Erythroblast (primary cell): ENCODE results near the gene TENM4.
"Not testable (repeated sequence)": the region's sequence is repeated elsewhere in the genome, so short reads cannot be mapped to it uniquely, and the experiment has no call there.

Experiments
- DNase-seq, 2 experiments: peaks; one replicate each; lab custom pipeline; 2025; lab: John Stamatoyannopoulos, UW
- GATA1 ChIP-seq: IDR thresholded peaks from 2 replicates; pipeline ENCODE4 v1.6.1; 2011; ENCODE audit warnings: low read depth, mild to moderate bottlenecking, control low read depth, low read length, moderate library complexity
- POLR2A ChIP-seq: IDR thresholded peaks from 2 replicates; pipeline ENCODE4 v1.6.1; 2011; ENCODE audit warnings: mild to moderate bottlenecking, low read length

The TENM4 gene

DNA sequence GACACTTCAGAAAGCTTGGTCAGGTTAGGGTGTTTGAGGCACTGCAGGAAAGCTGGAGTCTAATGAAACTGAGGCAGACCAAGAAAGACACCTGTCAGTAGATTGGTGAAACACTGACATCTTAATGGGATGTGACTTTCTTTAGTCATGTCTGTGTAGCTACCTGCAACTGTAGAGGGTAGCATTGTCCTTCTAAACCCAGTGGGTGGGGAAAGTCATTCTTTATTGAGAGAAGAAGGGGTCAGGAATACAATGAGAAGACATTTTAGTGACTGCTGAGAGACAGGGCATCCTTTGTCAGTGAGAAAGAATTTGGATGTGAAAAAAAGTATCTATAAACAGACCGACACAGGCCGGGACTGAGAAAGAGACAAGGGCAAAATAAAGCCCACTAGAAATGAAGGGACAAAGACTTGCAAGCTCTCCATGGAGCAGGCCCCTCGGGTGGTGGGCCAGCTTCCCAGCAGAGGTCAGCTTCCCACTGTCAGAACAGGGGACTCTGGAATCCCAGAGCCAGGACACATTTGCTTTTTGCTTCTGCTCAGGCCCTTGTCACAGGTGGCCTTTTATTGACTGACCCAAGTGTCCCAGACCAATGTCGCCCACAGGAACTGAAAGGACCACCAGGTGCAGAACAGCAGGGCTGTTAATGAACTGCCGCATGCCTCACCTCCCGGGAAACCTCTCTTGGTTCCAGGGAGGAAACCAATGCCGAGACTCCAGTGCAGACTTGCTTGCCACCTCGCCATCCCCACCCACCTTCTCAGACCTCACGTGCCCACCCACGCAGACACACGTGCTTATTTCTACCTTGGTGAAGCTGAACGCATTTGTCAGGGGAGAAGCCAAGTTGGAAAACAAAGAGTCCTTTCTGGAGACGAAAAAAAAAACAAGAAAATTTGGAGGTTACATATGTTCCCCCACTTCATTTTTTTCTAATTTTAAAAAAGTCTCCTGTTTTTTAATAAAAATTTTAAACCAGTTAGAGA is 212.8 kb downstream of the TENM4 start:
- no peak for TF ChIP-seq GATA1
- no peak for TF ChIP-seq POLR2A
- DNase-seq = no peak

DNA sequence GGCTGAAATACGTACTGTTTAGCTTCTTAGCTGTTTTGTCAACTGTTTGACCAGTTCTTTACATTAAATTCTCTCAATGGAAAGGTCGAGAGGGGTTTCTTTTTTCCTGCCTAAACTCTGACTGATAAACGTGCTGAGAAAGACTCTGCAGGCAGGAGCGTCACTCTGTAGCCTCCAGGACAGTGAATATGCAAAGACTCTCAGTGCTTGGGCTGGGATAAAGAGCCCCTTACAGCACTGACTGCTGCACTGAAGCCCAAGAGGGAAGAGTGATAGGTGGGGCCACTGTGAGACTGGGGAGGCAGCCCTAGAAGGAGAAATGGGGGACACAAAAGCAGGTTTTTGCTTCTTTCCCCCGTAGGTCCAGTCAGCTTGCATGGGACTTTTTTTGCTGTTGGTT is 213.5 kb downstream of the TENM4 start:
- TF ChIP-seq POLR2A (no peak), GATA1 (no peak)

DNA sequence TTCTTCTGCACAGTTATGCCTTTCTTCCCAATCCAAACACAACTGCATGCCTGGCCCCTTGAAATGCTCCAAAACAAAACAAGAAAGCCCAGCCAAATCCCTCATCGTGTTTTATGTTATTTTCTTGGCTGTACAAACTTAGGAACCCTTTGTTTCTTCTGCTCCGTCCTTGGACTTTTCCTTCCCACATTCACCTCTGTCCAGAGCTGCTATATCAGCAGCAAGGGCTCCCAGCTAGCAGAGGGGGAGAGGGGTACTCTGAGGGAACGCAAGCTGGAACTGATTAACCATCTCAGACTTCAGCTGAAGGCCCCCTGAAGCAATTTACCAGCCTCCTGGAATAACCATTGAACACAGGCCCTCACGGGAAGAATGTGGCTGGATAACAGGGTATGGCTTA is 214.7 kb downstream of the TENM4 start:
- no peak for TF ChIP-seq GATA1
- TF ChIP-seq POLR2A = no peak
- no peak for DNase-seq

More for the DNA sequence above, 213.5 kb downstream of the TENM4 start:
- DNase-seq = no peak

DNA sequence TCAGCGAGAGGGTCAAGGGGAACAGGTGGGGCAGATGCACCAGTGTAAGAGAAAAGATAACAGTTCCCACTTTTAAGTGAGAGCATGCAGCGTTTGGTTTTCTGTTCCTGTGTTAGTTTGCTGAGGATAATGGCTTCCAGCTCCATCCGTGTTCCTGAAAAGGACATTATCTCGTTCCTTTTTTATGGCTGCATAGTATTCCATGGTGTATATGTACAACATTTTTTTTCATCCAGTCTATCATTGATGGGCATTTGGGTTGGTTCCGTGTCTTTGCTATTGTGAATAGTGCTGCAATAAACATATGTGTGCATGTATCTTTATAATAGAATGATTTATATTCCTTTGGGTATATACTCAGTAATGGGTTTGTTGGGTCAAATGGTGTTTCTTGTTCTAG is 218.7 kb downstream of the TENM4 start:
- not testable (repeated sequence) for DNase-seq

DNA sequence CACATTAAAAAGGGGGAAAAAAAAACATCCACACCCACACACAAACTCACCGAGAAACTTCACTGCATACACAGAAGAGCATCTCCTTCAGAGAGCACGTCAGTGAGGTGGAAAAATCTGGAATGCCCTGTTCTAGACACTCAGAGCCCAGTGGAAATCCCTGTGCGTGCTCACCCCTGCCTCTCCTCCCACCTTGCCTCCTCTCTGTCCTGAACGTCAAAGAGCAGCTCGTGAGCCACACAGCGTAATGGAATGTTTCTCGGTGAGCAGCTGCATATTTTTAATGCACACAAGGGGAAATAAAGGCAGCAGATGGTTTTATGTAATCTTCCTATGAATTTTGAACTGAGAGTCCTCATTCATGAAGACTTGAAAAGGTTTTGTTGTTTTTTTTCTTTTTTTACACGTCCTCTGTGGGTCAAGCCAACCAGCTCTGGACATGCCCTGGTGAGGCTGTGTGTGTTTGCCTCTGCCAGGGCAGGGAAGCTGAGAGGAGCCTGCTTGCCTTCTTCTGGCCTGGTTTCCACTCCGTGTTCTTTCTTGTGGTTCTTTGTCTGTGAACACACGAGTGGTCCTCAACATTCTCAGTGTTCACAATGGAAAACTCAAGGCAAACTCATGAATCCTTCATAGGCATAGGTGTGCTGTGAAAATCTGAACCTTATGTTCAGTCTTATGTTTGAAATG is 219.2 kb downstream of the TENM4 start:
- no peak for TF ChIP-seq POLR2A
- no peak for DNase-seq

DNA sequence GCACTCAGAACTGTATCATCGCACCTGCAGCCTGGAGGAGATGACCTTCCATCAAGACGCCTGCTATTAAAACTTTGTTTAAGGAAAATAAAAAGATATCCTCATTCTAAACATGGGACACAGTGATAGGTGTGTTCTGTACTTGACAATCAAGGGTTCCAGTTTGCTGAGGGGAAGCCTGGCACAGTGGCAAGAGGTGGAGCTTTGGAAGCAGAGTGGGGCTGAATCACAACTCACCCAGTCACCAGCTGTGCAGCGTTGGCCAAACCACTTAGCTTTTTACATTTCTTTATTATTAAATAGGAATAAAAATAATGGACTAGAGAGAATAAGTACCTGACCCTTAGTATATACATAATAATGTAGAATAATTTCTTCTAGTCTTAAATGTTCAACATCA is 220.7 kb downstream of the TENM4 start:
- DNase-seq = no peak
- no peak for TF ChIP-seq GATA1
- TF ChIP-seq POLR2A = no peak

DNA sequence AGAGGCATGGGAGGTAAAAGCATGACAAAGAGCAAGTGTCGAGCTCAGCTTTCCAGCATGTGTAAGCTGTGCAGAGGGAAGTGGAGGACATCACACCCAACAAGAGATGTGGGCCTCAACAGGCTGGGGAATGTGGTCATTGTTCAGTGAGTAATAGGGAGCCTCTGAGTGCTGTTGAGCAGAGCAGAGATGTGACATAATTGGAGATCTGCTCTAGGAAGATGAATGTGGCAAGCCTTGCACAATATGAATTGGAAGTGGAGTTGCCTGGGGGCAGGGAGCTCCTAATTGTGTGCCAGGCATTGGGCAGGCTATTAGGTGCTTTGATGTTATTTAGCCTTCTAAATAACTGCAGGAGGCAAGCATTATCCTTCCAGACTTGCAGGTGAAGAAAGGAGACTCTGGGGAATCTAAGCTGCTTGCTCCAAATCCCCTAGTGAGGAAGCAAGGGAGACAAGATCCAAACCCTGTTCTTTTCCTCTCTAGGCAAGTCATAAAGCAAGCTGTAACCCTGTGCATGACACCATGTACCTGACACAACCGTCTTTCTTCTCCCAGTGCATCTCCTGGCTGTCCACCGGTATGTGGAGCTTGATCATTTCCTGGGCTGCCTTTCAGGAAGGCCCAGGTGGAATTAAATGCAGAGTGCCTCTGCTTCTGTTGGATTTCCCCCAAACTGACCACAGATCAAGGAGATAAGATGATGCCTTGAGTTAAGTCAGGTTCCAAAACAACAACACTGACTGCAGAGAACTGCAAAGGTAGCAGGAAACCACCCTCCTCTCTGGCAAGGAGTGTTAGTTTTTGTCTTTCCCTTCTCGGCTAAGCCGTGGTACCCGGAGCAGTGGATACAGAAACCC is 221.4 kb downstream of the TENM4 start:
- no peak for DNase-seq
- TF ChIP-seq GATA1 = no peak
- TF ChIP-seq POLR2A = no peak

DNA sequence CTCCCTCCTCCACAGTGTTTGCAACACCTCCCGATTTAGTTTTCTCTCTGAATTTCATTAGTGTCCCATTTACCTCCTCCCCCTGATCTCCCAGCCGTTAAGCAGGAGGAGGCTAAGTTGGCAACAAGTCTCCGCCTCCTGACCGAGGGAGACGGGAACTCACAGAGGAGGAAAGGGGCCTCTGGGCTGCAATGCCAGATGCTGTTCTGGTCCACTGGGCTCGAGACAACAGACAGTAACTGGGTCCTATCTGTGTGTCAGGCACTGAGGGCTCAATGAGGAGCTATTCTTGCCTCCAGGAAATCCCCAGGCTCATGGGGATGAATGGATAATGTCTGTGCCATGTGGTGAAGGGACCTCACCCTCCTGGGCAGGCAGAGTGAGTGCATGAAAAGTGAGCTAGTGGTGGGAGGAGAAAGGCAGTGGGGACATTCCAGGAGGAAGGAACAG is 228.1 kb downstream of the TENM4 start:
- no peak for DNase-seq
- TF ChIP-seq GATA1 = no peak
- TF ChIP-seq POLR2A = no peak

DNA sequence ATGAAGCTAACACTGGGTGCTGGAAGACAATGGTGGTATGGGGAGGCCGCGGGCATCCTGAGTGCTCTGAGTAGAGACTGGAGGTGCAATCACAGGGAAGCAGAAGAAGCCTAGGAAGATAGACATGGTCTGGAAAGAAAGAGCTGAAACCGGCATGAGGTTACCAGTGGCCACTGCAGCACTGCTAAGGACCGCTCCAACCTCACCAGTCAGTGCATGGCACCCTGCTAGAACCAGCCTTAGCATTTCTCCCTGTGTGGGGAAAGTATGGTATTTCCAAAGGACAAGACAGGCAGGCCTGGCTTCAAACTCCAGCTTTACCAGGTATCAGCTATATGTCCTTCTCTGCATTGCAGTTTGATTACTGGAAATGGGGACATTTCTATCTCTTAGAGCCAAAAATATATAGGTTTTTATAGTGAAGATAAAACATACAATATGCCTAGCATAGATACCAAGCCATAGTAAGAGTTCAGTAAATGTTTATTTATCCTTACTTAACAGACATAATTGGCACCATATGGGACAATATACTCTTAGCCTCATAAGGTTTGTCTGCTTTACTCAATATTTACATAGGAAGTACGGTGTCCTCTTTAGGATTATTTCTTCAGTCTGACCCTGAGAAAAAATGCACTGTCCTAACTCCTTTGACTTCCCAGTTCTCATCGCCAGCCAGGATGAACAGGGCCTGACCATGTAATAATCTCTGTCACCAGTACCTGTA is 231.1 kb downstream of the TENM4 start:
- TF ChIP-seq POLR2A = no peak
- no peak for TF ChIP-seq GATA1
- no peak for DNase-seq

DNA sequence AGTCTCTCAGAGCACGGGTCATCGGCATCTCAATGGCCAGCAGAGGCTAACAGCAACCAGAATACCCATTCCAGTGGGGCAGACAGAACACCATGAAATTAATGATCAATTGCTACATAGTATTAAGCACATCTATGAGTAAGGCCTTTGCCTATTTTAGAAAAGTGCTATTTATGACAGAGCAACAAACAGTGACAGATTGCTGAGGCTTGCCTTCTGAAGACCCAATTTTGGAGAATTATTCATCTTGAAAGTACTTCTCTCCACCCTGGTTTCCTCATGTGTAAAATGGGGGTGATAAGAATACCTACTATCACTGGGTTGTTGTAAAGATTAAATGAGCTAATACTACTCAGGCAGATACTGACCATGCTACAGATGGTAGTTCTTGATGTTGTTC is 232.7 kb downstream of the TENM4 start:
- TF ChIP-seq GATA1 (no peak), POLR2A (no peak)
- DNase-seq = no peak

DNA sequence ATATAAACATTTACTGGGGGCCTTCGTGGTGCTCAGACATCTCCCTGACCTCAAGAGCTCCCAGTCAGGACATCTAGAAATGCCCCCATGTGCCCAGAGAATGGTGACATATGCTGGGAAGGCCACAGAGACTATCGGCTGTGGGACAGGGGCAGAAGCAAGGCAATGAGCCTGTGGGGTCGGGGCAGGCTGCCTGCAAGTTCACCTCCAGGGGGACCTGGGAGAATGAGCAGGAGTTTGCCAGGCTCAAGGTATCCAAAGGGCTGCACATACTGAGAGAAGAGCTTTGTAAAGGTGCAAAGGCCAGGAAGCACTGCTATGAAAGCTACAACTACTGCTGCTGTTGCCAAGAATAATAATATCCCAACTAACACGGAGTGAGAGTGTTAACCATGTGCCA is 233.9 kb downstream of the TENM4 start:
- TF ChIP-seq POLR2A = no peak
- TF ChIP-seq GATA1 = no peak

DNA sequence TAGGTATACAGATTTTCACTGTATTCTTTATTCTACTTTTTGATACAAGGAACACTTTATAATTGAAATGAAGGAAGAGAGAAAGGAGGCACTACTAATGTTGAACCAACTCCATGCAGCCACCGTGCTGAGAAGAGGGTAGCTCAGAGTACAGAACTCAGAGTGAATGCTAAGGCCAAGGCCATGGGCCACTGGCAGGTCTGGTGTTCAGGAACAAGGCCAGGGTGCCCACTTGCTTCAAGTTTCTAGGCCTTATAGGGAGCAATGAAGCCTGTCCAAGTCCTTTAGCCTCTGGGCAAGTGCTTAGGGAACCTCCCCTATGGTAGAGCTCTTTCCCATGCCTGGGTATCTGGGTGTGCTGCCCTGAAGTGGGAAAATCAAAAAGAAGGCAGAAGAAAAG is 235.0 kb downstream of the TENM4 start:
- TF ChIP-seq GATA1 (no peak), POLR2A (no peak)
- no peak for DNase-seq

More for the DNA sequence above, 233.9 kb downstream of the TENM4 start:
- no peak for DNase-seq
